GM12878 (cell line): ENCODE data around the gene ZFAND2B. TPM values are rescaled to one million over a fixed set of nuclear protein-coding genes. Genes with fewer than 3 reads are reported as not detected.

Experiments used
- EED ChIP-seq: sonication (generic); IDR thresholded peaks from 2 replicates; pipeline ENCODE4 v1.6.1; 2016; ENCODE audit warnings: antibody characterized with exemption, low read depth
- HDAC2 ChIP-seq: fragments of 200-600 bp; sonication (generic); IDR thresholded peaks from 2 replicates; pipeline ENCODE4 v1.6.1; 2017
- MEF2B ChIP-seq: fragments of 450-650 bp; IDR thresholded peaks from 2 replicates; pipeline ENCODE4 v1.6.1; 2018; ENCODE audit warnings: mild to moderate bottlenecking, moderate library complexity; ENCODE audit not compliant: partially characterized antibody, poor library complexity, severe bottlenecking
- NR2C2 ChIP-seq: IDR thresholded peaks from 2 replicates; pipeline ENCODE4 v1.6.1; 2011; ENCODE audit warnings: borderline replicate concordance, low read depth; ENCODE audit not compliant: control insufficient read depth, insufficient read length
- NRF1 ChIP-seq: conservative IDR thresholded peaks from 2 replicates; pipeline ENCODE4 v1.6.1; 2011; ENCODE audit warnings: mild to moderate bottlenecking, low read depth, low read length, improper control_type of control experiment
- POLR2A ChIP-seq: IDR thresholded peaks from 2 replicates; pipeline ENCODE4 v1.6.1; 2011; ENCODE audit warnings: low read depth, mild to moderate bottlenecking, low read length
- POLR2AphosphoS2 ChIP-seq: IDR thresholded peaks from 2 replicates; pipeline ENCODE4 v1.6.1; 2011; ENCODE audit warnings: low read depth, mild to moderate bottlenecking, low read length, improper control_type of control experiment, moderate library complexity
- RCOR1 ChIP-seq: conservative IDR thresholded peaks from 2 replicates; pipeline ENCODE4 v1.6.1; 2012; ENCODE audit warnings: low read depth, low read length, improper control_type of control experiment
- SMAD5 ChIP-seq: IDR thresholded peaks from 2 replicates; pipeline ENCODE4 v1.6.1; 2016; ENCODE audit warnings: antibody characterized with exemption, low read depth
- SPI1 ChIP-seq: IDR thresholded peaks from 2 replicates; pipeline ENCODE4 v1.6.1; 2011; ENCODE audit warnings: low read depth, mild to moderate bottlenecking, low read length, moderate library complexity, borderline replicate concordance; ENCODE audit not compliant: insufficient read depth
- SREBF2 ChIP-seq: IDR thresholded peaks from 2 replicates; pipeline ENCODE4 v1.6.1; 2012; ENCODE audit warnings: mild to moderate bottlenecking, low read length
- TARDBP ChIP-seq: IDR thresholded peaks from 2 replicates; pipeline ENCODE4 v1.6.1; 2016; ENCODE audit warnings: borderline replicate concordance
- polyA plus RNA-seq, 11 experiments: library from polyadenylated mRNA; depleted of rRNA in 4 of 11; unstranded in 6 of 11; stranded (reverse) in 5 of 11; fragments of >200 nt; fragmentation: Nextera tagmentation in 4 of 11; fragmentation: Illumina TruSeq in 1 of 11; extraction: Ambion mirVana in 4 of 11; extraction: Trizol in 1 of 11; gene quantifications; 1 replicate in 1 of 11; 2 replicates in 10 of 11; pipeline versions ENCODE4 v1.2.1 to v1.2.3, GENCODE V29; 2011 to 2016; ENCODE audit warnings: inconsistent platforms in 2 of 11, missing spikeins in 2 of 11, low read depth in 1 of 11
- total RNA-seq, 4 experiments: library from RNA; depleted of rRNA in 3 of 4; stranded (reverse); fragments of >200 nt in 3 of 4; fragmentation: Illumina TruSeq in 1 of 4; extraction: Trizol in 1 of 4; gene quantifications; 2 replicates each; pipeline versions ENCODE4 v1.2.1 to v1.2.3, GENCODE V29; 2013 to 2021
- TF ChIP-seq, protein P1 (sequence below): fragments of 450-650 bp; IDR thresholded peaks from 2 replicates; pipeline ENCODE4 v1.6.1; 2018; ENCODE audit warnings: borderline replicate concordance, mild to moderate bottlenecking; ENCODE audit not compliant: partially characterized antibody
- TF ChIP-seq, protein P2 (sequence below): fragments of 450-650 bp; IDR thresholded peaks from 2 replicates; pipeline ENCODE4 v1.6.1; 2016; ENCODE audit warnings: mild to moderate bottlenecking
- TF ChIP-seq, protein P3 (sequence below): fragments of 450-650 bp; IDR thresholded peaks from 2 replicates; pipeline ENCODE4 v1.6.1; 2017; ENCODE audit warnings: mild to moderate bottlenecking
- TF ChIP-seq, protein P4 (sequence below): fragments of 450-650 bp; IDR thresholded peaks from 2 replicates; pipeline ENCODE4 v1.6.1; 2017; ENCODE audit warnings: mild to moderate bottlenecking, low read depth, inconsistent platforms; ENCODE audit not compliant: poor library complexity, severe bottlenecking
- TF ChIP-seq, protein P5 (sequence below): fragments of 450-650 bp; IDR thresholded peaks from 2 replicates; pipeline ENCODE4 v1.6.1; 2017; ENCODE audit warnings: mild to moderate bottlenecking, moderate library complexity

ZFAND2B gene
- total and polyA plus RNA-seq, 10 of the 15 experiments (the other 5 are each of a cell fraction or from before 2014, with no cell fraction given), result 5.4 to 28.1 (median 22.4) TPM

DNA sequence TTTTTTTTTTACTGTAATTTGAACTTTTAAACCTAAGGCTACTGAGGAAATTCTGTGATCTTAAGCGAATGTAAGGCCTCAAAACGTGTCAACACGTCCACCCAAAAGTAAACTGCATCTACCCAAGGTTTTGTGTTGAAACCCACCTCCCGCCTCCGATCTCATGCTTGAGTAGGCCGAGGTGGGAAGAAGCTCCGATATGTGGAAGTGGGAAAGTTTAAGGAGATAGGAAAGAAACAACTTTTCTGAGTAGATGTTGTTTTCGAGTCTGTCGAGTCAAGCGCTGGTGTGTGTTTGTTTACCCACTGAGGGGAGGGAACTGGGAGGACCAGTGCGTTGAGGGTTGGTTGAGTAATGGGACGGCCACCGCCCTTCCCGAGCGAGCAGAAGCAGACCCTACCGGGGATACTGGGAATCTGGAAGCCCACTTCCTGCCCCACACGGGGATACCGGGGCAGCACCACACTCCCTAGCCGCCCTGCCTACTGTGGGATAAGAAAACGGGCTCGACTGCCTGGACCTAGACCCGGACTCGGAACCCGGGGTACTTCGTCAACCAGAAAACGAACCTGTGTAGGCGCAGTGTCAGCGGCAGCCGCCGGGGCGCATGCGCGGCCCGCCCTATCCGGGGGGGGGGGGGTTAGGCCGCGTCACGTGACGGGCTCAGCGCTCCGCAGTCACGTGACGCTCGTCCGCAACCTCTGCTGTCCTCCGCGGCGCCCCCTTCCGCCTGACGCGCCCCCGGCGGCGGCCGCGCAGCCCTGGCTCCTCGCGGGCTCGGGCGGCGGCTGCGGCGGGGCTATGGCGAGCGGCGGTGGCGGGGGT is 28.8 kb upstream of the ZFAND2B start, which contains the start of gene RETREG2 (continued):
- TF ChIP-seq, protein P1, sequence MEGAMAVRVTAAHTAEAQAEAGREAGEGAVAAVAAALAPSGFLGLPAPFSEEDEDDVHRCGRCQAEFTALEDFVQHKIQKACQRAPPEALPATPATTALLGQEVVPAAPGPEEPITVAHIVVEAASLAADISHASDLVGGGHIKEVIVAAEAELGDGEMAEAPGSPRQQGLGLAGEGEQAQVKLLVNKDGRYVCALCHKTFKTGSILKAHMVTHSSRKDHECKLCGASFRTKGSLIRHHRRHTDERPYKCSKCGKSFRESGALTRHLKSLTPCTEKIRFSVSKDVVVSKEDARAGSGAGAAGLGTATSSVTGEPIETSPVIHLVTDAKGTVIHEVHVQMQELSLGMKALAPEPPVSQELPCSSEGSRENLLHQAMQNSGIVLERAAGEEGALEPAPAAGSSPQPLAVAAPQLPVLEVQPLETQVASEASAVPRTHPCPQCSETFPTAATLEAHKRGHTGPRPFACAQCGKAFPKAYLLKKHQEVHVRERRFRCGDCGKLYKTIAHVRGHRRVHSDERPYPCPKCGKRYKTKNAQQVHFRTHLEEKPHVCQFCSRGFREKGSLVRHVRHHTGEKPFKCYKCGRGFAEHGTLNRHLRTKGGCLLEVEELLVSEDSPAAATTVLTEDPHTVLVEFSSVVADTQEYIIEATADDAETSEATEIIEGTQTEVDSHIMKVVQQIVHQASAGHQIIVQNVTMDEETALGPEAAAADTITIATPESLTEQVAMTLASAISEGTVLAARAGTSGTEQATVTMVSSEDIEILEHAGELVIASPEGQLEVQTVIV, result no peak
- TF ChIP-seq POLR2AphosphoS2 (peak; percentile 90), RCOR1 (0 out of 2 replicates have a peak, but pooled peaks have one; percentile 29), SPI1 (peak; percentile 66), NRF1 (peak; percentile 79), EED (peak; percentile 62), NR2C2 (no peak), TARDBP (peak; percentile 64; the same call in 1 of the 2 replicates), SREBF2 (no peak), SMAD5 (peak; percentile 72; the same call in 1 of the 2 replicates), POLR2A (peak; percentile 91), MEF2B (peak; percentile 34), HDAC2 (no peak)
- TF ChIP-seq, protein P2, sequence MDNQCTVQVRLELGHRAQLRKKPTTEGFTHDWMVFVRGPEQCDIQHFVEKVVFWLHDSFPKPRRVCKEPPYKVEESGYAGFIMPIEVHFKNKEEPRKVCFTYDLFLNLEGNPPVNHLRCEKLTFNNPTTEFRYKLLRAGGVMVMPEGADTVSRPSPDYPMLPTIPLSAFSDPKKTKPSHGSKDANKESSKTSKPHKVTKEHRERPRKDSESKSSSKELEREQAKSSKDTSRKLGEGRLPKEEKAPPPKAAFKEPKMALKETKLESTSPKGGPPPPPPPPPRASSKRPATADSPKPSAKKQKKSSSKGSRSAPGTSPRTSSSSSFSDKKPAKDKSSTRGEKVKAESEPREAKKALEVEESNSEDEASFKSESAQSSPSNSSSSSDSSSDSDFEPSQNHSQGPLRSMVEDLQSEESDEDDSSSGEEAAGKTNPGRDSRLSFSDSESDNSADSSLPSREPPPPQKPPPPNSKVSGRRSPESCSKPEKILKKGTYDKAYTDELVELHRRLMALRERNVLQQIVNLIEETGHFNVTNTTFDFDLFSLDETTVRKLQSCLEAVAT, result peak; percentile 50
- TF ChIP-seq, protein P3, sequence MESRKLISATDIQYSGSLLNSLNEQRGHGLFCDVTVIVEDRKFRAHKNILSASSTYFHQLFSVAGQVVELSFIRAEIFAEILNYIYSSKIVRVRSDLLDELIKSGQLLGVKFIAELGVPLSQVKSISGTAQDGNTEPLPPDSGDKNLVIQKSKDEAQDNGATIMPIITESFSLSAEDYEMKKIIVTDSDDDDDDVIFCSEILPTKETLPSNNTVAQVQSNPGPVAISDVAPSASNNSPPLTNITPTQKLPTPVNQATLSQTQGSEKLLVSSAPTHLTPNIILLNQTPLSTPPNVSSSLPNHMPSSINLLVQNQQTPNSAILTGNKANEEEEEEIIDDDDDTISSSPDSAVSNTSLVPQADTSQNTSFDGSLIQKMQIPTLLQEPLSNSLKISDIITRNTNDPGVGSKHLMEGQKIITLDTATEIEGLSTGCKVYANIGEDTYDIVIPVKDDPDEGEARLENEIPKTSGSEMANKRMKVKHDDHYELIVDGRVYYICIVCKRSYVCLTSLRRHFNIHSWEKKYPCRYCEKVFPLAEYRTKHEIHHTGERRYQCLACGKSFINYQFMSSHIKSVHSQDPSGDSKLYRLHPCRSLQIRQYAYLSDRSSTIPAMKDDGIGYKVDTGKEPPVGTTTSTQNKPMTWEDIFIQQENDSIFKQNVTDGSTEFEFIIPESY, result no peak
- TF ChIP-seq, protein P4, sequence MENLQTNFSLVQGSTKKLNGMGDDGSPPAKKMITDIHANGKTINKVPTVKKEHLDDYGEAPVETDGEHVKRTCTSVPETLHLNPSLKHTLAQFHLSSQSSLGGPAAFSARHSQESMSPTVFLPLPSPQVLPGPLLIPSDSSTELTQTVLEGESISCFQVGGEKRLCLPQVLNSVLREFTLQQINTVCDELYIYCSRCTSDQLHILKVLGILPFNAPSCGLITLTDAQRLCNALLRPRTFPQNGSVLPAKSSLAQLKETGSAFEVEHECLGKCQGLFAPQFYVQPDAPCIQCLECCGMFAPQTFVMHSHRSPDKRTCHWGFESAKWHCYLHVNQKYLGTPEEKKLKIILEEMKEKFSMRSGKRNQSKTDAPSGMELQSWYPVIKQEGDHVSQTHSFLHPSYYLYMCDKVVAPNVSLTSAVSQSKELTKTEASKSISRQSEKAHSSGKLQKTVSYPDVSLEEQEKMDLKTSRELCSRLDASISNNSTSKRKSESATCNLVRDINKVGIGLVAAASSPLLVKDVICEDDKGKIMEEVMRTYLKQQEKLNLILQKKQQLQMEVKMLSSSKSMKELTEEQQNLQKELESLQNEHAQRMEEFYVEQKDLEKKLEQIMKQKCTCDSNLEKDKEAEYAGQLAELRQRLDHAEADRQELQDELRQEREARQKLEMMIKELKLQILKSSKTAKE, result no peak
- TF ChIP-seq, protein P5, sequence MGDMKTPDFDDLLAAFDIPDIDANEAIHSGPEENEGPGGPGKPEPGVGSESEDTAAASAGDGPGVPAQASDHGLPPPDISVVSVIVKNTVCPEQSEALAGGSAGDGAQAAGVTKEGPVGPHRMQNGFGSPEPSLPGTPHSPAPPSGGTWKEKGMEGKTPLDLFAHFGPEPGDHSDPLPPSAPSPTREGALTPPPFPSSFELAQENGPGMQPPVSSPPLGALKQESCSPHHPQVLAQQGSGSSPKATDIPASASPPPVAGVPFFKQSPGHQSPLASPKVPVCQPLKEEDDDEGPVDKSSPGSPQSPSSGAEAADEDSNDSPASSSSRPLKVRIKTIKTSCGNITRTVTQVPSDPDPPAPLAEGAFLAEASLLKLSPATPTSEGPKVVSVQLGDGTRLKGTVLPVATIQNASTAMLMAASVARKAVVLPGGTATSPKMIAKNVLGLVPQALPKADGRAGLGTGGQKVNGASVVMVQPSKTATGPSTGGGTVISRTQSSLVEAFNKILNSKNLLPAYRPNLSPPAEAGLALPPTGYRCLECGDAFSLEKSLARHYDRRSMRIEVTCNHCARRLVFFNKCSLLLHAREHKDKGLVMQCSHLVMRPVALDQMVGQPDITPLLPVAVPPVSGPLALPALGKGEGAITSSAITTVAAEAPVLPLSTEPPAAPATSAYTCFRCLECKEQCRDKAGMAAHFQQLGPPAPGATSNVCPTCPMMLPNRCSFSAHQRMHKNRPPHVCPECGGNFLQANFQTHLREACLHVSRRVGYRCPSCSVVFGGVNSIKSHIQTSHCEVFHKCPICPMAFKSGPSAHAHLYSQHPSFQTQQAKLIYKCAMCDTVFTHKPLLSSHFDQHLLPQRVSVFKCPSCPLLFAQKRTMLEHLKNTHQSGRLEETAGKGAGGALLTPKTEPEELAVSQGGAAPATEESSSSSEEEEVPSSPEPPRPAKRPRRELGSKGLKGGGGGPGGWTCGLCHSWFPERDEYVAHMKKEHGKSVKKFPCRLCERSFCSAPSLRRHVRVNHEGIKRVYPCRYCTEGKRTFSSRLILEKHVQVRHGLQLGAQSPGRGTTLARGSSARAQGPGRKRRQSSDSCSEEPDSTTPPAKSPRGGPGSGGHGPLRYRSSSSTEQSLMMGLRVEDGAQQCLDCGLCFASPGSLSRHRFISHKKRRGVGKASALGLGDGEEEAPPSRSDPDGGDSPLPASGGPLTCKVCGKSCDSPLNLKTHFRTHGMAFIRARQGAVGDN, result peak; percentile 62
